Astrocyte of the spinal cord (primary cell): ENCODE results near the gene ITGA4.
A peak's percentile ranks its signal among the peaks of the same experiment; 100 is the strongest.

ENCODE experiments used
- DNase-seq: peaks from one replicate; pipeline ENCODE4 v3.0.0; 2011; ENCODE audit warnings: low read depth, low spot score
- H3K4me3 ChIP-seq: 2 replicates; pipeline ENCODE4 v1.5.1; 2011; ENCODE audit warnings: low read depth, mild to moderate bottlenecking, low read length, moderate library complexity
- in situ Hi-C: cut with HindIII; loops from 2 replicates; pipeline ENCODE4 v1.10.0; 2017; ENCODE audit warnings: low sequenced_read_pairs
- TF ChIP-seq, protein P1 (sequence below): IDR thresholded peaks from 2 replicates; pipeline ENCODE4 v1.5.1; 2012; ENCODE audit warnings: low read depth, mild to moderate bottlenecking, low read length, inconsistent platforms

The ITGA4 gene

DNA sequence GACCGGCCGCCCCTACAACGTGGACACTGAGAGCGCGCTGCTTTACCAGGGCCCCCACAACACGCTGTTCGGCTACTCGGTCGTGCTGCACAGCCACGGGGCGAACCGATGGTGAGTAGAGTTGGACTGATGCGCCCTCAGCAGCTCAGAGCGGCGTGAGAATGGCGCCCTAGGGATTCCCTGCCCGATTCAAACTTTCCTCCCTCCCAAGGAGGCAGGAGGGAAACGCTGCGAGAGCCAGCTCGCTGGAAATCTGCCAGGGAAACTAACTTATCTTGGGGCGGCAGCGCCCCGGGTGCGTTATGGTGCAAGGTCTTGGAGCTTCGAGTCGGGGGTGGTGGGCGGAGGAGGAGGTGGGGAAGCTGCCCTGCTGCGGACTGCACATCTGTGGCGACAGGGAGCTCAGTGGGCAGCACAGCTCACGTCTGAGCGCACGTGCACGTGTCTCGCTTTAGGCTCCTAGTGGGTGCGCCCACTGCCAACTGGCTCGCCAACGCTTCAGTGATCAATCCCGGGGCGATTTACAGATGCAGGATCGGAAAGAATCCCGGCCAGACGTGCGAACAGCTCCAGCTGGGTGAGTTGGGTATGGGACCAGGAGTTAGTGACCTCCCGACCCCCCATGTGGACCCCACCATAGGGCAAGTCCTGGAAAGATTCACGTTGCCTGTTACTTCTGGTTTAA, 697 bp downstream of the ITGA4 start:
- peak overlapping the region; percentile 79 for H3K4me3 ChIP-seq
- peak; percentile 52 for DNase-seq
- TF ChIP-seq, protein P1, sequence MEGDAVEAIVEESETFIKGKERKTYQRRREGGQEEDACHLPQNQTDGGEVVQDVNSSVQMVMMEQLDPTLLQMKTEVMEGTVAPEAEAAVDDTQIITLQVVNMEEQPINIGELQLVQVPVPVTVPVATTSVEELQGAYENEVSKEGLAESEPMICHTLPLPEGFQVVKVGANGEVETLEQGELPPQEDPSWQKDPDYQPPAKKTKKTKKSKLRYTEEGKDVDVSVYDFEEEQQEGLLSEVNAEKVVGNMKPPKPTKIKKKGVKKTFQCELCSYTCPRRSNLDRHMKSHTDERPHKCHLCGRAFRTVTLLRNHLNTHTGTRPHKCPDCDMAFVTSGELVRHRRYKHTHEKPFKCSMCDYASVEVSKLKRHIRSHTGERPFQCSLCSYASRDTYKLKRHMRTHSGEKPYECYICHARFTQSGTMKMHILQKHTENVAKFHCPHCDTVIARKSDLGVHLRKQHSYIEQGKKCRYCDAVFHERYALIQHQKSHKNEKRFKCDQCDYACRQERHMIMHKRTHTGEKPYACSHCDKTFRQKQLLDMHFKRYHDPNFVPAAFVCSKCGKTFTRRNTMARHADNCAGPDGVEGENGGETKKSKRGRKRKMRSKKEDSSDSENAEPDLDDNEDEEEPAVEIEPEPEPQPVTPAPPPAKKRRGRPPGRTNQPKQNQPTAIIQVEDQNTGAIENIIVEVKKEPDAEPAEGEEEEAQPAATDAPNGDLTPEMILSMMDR = no peak
- in situ Hi-C loops = no loop called here

DNA sequence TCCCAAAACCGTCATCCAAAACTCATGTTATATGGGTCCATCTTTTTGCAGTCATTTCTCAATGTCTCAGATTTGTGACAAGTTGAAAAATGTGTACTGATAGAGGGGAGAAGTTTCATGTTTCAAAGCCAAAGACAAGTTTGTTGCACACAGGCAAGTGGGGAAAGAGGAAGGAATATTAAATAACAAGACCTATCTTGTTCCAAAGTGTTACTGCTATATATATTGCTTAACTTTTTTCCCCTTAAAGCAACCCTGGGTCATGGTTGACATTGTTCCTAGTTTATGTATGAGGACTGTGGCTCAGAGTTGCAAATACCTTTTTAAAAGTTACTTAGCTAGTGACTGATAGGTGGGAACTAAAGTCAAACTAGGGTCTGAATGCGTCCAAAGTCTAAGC, 1.7 kb downstream of the ITGA4 start:
- H3K4me3 ChIP-seq = peak overlapping the region; percentile 79
- in situ Hi-C loops = no loop called here
- TF ChIP-seq, protein P1 = no peak
- DNase-seq = no peak

DNA sequence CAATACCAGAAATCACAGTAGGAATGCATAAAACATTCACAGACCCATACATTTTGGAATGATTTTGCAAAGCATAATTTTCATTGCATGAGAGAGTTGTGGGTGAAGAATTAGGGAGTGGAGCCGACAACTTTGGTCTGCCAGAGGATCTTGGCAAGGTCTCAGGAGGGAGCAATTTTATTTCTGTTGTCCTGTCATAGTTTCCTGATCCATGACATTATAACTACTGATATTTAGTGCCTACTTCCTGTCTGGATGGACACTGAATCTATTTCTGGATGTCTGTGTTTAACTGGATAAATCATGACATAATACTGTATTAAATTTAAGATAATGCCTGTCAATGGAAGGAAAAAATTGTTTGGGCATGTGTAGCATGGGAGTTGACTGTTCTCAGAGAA, 2.4 kb downstream of the ITGA4 start:
- TF ChIP-seq, protein P1 = no peak
- DNase-seq = no peak
- H3K4me3 ChIP-seq = peak overlapping the region; percentile 18
- in situ Hi-C loops = no loop called here

DNA sequence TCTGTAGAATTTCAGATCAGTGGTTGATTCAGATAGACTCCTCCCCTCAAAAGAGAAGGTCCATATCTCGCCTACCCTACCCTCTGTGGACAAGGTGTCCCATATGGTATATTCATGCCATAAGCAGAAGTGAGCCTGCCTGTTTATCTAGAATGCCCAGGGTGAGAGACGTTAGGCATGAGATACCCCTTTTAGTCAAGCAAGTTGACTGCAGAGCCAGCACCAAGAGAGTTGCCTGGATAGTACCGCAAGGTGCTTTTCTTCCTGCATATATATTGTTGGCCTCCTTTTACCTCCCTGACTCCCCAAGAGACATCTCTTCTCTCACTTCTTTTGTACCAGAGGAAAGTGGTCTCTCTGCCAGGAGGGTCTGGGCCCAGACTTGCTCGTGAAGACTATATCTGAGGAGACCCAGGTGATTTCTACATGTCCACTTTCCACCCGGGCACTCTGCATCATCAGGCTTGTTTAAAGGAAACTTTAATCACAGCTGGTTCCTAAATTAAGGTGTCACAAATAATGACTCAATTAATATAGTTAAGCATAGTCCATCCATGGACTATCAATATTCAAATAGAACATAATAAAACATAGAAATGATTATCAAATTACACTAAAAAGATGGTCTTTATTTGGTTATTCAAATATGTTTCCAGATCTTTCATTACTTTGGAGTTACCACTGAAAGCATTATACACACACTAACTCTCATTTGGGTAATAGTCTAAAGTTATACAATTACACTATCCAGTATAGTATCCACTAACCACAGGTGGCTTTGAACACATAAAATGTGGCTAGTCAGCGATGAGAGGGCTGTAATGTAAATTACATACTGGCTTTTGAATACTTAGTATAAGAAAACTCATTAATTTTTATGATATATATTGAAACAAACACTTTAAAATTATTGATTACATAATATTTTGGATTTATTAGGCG, 4.1 kb downstream of the ITGA4 start:
- DNase-seq = no peak
- TF ChIP-seq, protein P1 = no peak
- H3K4me3 ChIP-seq = no peak overlapping the region
- in situ Hi-C loops = no loop called here

DNA sequence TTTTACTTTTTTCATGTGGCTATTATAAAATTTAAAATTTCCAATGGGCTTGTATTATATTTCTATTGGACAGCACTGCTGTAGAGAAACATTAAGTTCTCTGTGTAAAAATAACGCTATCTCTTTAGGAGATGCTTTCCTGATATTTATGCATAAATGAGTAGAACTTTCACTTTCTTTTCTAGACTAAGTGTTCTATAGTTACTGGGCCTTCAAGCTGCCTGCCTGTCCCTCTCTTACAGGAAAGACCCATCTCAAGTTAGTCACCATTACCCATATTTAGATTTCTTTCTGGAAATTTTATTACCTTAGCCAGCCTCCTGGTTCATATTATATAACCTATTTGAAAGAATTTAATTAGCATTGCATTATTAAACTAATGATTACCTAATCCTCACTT, 4.8 kb downstream of the ITGA4 start:
- no peak overlapping the region for H3K4me3 ChIP-seq
- in situ Hi-C loops = no loop called here
- DNase-seq = peak; percentile 27
- TF ChIP-seq, protein P1 = no peak

DNA sequence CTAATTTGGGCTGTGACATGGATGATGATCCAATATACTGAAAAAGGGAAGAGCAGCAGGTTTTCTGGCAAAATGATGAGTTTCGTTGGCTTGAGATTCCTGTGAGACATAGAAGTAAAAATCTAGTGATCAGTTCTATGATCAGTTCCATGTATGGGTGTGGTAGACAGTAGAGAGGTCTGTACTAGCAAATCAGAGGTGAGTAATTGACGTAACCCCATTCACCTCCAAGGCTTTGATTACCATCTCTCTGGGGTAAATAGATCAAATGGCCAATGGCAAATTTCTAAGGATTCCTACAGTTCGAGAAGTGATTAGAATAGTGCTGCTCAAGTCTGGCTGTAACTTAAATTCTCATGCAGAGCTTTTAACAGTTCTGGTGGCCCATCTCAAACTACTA, 6.4 kb downstream of the ITGA4 start:
- no peak for DNase-seq
- in situ Hi-C loops = no loop called here
- H3K4me3 ChIP-seq = no peak overlapping the region
- TF ChIP-seq, protein P1 = no peak
